ENCODE results near the gene ADAMTS17. TPM values are rescaled to one million over a fixed set of nuclear protein-coding genes. Genes with fewer than 3 reads are reported as not detected.

Gene ADAMTS17
- total RNA-seq, 1 donor from 2014 or later = 1.5 TPM

DNA sequence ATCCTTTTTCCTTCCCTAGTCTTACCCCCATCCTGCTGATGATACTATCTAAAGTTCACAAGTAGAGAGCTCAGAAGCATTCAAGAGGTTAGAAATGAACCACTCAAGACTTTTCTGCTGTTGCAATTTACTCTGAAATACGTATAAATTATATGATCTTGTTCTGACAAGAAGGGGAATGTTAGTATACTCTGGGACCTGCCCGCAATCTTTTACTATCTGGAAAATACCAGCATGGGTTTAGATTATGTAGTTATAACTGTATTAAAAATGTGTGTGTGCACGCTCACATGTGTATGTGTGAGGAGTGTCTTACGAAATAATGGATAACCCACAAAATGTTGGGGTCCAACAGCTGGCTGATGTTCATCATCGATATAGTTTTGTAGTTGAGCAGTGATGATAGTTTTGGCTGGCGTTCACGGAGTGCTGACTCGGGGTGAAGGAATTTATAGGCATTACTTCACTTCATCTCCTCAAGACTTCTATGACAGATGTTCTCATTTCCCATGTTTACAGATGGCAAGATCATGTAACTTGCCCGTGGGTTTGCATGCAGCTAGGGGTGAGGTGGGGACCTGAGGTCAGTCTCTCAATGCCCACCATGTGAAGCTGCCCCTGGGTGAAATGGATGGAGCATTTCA, 311.1 kb downstream of the ADAMTS17 start:
- Mint-ChIP-seq H3K9me3 (peaks cover 26% of the 10 kb centered on the region), H3K36me3 (no peaks in the 10 kb centered on the region), H3K4me3 (no peak overlapping the region), H3K27me3 (ENCODE audit: insufficient read depth, low read depth) (peaks cover 4% of the 10 kb centered on the region), H3K4me1 (no peaks in the 10 kb centered on the region), H3K27ac (peak overlapping the region; percentile 25)
- no peak overlapping the region for H3K27ac ChIP-seq
- H3K36me3 ChIP-seq = no peaks in the 10 kb centered on the region
- H3K9ac ChIP-seq = no peak overlapping the region
- no peak for DNase-seq (ENCODE audit: low spot score)
- no peaks in the 10 kb centered on the region for H4K20me1 ChIP-seq (ENCODE audit: low read depth)
- no peaks in the 10 kb centered on the region for H3F3A ChIP-seq (ENCODE audit: low read depth)
- H3K79me2 ChIP-seq (ENCODE audit: low read depth) = no peaks in the 10 kb centered on the region
- H2AFZ ChIP-seq (replicated peaks) = no peak overlapping the region
- no peaks in the 10 kb centered on the region for H3K4me1 ChIP-seq
- TF ChIP-seq EZH2 (IDR thresholded peaks at IDR 0.05) (no peak), EZH2phosphoT487 (IDR thresholded peaks at IDR 0.05) (no peak), CTCF (IDR thresholded peaks at IDR 0.05) (no peak)
- no peak overlapping the region for H3K4me3 ChIP-seq
- no peaks in the 10 kb centered on the region for H3K27me3 ChIP-seq
- no peak overlapping the region for H3K4me2 ChIP-seq
- H3K9me3 ChIP-seq (ENCODE audit: low read depth) = no peaks in the 10 kb centered on the region

- no peaks in the 10 kb centered on the region for H4K20me1 ChIP-seq (ENCODE audit: low read depth)
- H3K27ac Mint-ChIP-seq = peak overlapping the region; percentile 25
These were observed 311.8 kb downstream of the ADAMTS17 start for GRCh38 chr15:100029868-100030479.

DNA sequence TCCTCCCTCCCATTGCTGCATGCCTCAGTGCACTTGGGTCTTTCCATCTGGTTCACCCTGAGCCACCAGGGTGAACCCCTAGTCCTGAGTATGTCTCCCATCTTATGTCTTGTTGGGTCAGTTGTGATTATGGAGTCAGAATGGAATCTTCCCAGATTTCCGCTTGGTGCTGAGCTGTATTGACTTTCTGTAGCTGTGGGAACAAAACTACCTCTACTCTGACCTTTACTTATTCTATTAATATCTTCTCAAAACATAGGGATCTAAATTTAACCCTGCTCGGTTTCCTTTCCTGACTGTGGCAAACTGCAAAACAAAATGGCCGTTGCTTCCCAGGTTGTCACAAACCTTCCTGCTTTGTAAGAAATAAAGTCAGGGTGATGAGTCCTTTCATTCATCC, 312.7 kb downstream of the ADAMTS17 start:
- Histone ChIP-seq H3K4me1 (no peaks in the 10 kb centered on the region), H3K9ac (no peak overlapping the region), H3F3A (ENCODE audit: low read depth) (no peaks in the 10 kb centered on the region), H3K27ac (no peak overlapping the region), H4K20me1 (ENCODE audit: low read depth) (no peaks in the 10 kb centered on the region), H3K79me2 (ENCODE audit: low read depth) (no peaks in the 10 kb centered on the region), H3K27me3 (no peaks in the 10 kb centered on the region), H3K9me3 (ENCODE audit: low read depth) (no peaks in the 10 kb centered on the region), H2AFZ (replicated peaks) (no peak overlapping the region), H3K4me2 (no peak overlapping the region), H3K4me3 (no peak overlapping the region), H3K36me3 (no peaks in the 10 kb centered on the region)
- Mint-ChIP-seq H3K36me3 (no peaks in the 10 kb centered on the region), H3K4me1 (no peaks in the 10 kb centered on the region), H3K9me3 (peaks cover 26% of the 10 kb centered on the region), H3K27ac (no peak overlapping the region), H3K27me3 (ENCODE audit: insufficient read depth, low read depth) (peaks cover 4% of the 10 kb centered on the region), H3K4me3 (no peak overlapping the region)
- TF ChIP-seq CTCF (IDR thresholded peaks at IDR 0.05) = no peak
- TF ChIP-seq EZH2 (IDR thresholded peaks at IDR 0.05) = no peak
- no peak for TF ChIP-seq EZH2phosphoT487 (IDR thresholded peaks at IDR 0.05)
- DNase-seq (ENCODE audit: low spot score) = no peak

More at GRCh38 chr15:100029868-100030479, 311.8 kb downstream of the ADAMTS17 start:
- Histone ChIP-seq H3K27me3 (no peaks in the 10 kb centered on the region), H3K4me3 (no peak overlapping the region), H3K79me2 (ENCODE audit: low read depth) (no peaks in the 10 kb centered on the region), H3K9me3 (ENCODE audit: low read depth) (no peaks in the 10 kb centered on the region), H3K9ac (no peak overlapping the region), H3K27ac (no peak overlapping the region), H3K4me2 (no peak overlapping the region), H2AFZ (replicated peaks) (no peak overlapping the region), H3K4me1 (no peaks in the 10 kb centered on the region), H3F3A (ENCODE audit: low read depth) (no peaks in the 10 kb centered on the region), H3K36me3 (no peaks in the 10 kb centered on the region)
- TF ChIP-seq EZH2 (IDR thresholded peaks at IDR 0.05) = no peak
- no peak for TF ChIP-seq CTCF (IDR thresholded peaks at IDR 0.05)
- TF ChIP-seq EZH2phosphoT487 (IDR thresholded peaks at IDR 0.05) = no peak
- H3K9me3 Mint-ChIP-seq = peaks cover 26% of the 10 kb centered on the region
- no peaks in the 10 kb centered on the region for H3K4me1 Mint-ChIP-seq
- H3K36me3 Mint-ChIP-seq = no peaks in the 10 kb centered on the region
- no peak for DNase-seq (ENCODE audit: low spot score)
- peaks cover 4% of the 10 kb centered on the region for H3K27me3 Mint-ChIP-seq (ENCODE audit: insufficient read depth, low read depth)
- H3K4me3 Mint-ChIP-seq = no peak overlapping the region

All from neural progenitor cell (in vitro differentiated cells).